Right cardiac atrium (tissue), 5 donors: Measurements from ENCODE around the gene USP22. TPM values are rescaled to one million over a fixed set of nuclear protein-coding genes. Genes with fewer than 3 reads are reported as not detected.

Source experiments
- ATAC-seq, 2 donors: fragments of 200-7000 bp; cut with Tn5 transposase; one replicate each; pipeline versions ENCODE4 v1.8.0 to v1.9.1; 2020; ENCODE audit warnings: moderate library complexity in 2 of 2, mild to moderate bottlenecking in 1 of 2
- DNase-seq, 3 donors: peaks; one replicate each; pipeline ENCODE4 v3.0.0-alpha.2; 2020
- H3K27ac ChIP-seq: one replicate; pipeline ENCODE4 v1.5.1; 2013; ENCODE audit warnings: mild to moderate bottlenecking, low read length, control low read depth, moderate library complexity
- H3K27me3 ChIP-seq: one replicate; pipeline ENCODE4 v1.6.1; 2013; ENCODE audit not compliant: control insufficient read depth, insufficient read depth
- H3K4me1 ChIP-seq: one replicate; pipeline ENCODE4 v1.6.1; 2013; ENCODE audit warnings: low read length; ENCODE audit not compliant: control insufficient read depth, insufficient read depth
- H3K4me3 ChIP-seq: one replicate; pipeline ENCODE4 v1.5.1; 2013; ENCODE audit warnings: low read length, control low read depth
- H3K9me3 ChIP-seq: one replicate; pipeline ENCODE4 v1.6.1; 2013; ENCODE audit warnings: low read length; ENCODE audit not compliant: control insufficient read depth
- WGBS: extraction: QIAGEN DNeasy Blood & Tissue Kit; methylation state at CpG from one replicate; pipeline ENCODE4 v1.1.7; 2013; 5-methylcytosine and 5-hydroxymethylcytosine counted together
- intact Hi-C, 4 donors: fragments of 100-400 bp; cut with DNase I; formaldehyde crosslinking; loops; one replicate each; pipeline versions ENCODE4 v1.11.0 to v1.14.0; 2022 to 2023
- polyA plus RNA-seq: library from polyadenylated mRNA; stranded (reverse); fragments of 200-250 nt; gene quantifications from one replicate; pipeline ENCODE4 v1.2.3, GENCODE V29; 2013
- total RNA-seq, 4 donors: library from RNA; stranded (reverse); fragmentation: NEBNext Ultra II Directional; extraction: Animal tissue kit (Norgen Biotek cat#: 25700); gene quantifications; one replicate each; pipeline ENCODE4 v1.2.1, GENCODE V29; 2021
- donor health status: healthy with polysubstance abuse.
- donor health status: DM: no; HTN: yes; CAD: no.
- donor health status: DM: no; HTN: no; CAD: no.
- donor health status: DM: no; HTN: yes; CAD: no; lungs with severe emphysema.
- donor health status: DM: yes; HTN: yes; CAD: no.

The USP22 gene
- total and polyA plus RNA-seq, 5 donors, result 52.2 to 175 (median 165) TPM

GRCh38 chr17:21033350-21033749, 9.5 kb downstream of the USP22 start:
- DNase-seq, result no peak
- no peaks in the 10 kb centered on the region for H3K27me3 ChIP-seq
- no peak for ATAC-seq
- WGBS, result 45% methylated on average over 2 of the region's 2 CpGs
- no peak overlapping the region for H3K4me3 ChIP-seq
- peaks cover 30% of the 10 kb centered on the region for H3K4me1 ChIP-seq
- intact Hi-C loops, result no loop called here
- no peak overlapping the region for H3K27ac ChIP-seq
- no peaks in the 10 kb centered on the region for H3K9me3 ChIP-seq

DNA sequence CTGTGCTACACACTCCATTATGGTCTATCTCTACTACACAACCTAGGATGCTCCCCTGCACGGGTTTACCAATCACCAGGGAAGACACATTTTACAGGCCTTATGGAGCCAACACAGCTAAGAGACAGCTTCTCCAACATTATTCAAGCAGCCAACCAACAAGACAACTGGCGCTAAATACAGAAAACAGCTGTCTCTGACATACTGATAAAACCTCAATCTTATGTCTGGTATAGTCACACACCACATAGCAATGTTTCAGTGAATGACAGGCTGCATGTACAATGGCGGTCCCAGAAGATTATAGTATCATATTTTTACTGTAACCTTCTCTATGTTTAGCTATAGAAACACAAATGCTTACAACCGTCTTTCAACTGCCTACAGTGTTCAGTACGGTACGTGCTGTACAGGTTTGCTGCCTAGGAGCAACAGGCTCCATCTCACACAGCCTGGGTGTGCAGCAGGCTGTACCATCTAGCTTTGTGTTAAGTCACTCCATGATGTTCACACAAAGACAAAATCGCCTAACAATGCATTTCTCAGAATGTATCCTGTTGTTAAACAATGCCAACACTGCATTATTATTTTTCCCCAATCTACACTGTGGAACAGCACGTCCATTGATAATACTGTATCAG, 10.9 kb downstream of the USP22 start:
- peaks cover 25% of the 10 kb centered on the region for H3K4me1 ChIP-seq
- no peaks in the 10 kb centered on the region for H3K27me3 ChIP-seq
- H3K9me3 ChIP-seq, result no peaks in the 10 kb centered on the region
- DNase-seq (no peak), ATAC-seq (no peak)
- 32% methylated on average over 8 of the region's 8 CpGs for WGBS
- H3K4me3 ChIP-seq, result no peak overlapping the region
- intact Hi-C loops, result no loop called here
- peak overlapping the region; percentile 55 for H3K27ac ChIP-seq

- H3K27me3 ChIP-seq, result no peaks in the 10 kb centered on the region
- WGBS, result 75% methylated on average over 7 of the region's 7 CpGs
- no peaks in the 10 kb centered on the region for H3K9me3 ChIP-seq
- DNase-seq, result no peak
- intact Hi-C loops, result no loop called here
- no peak for ATAC-seq
- peaks cover 25% of the 10 kb centered on the region for H3K4me1 ChIP-seq
- no peak overlapping the region for H3K4me3 ChIP-seq
- no peak overlapping the region for H3K27ac ChIP-seq
These were observed 12.4 kb downstream of the USP22 start for GRCh38 chr17:21030375-21030774.

DNA sequence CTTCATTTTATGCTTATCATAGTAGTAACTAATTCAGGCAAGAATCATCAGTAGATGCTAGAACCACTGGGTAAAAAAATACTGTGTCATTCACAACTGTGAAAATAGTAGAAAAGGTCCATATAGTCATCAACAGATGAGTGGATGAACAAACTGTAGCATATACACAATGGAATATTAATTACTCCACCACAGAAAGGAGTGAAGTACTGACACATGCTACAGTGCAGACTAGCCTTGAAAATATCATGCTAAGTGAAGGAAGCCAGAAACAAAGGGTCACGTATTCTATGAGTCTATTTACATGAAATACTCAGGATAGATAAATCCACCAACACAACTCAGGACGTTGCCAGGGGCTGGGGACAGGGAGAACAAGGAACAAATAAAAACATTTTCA, 13.3 kb downstream of the USP22 start:
- Histone ChIP-seq H3K27me3 (no peaks in the 10 kb centered on the region), H3K27ac (no peak overlapping the region), H3K4me3 (no peak overlapping the region), H3K9me3 (no peaks in the 10 kb centered on the region), H3K4me1 (peaks cover 25% of the 10 kb centered on the region)
- intact Hi-C loops, result no loop called here
- no peak for ATAC-seq
- DNase-seq, result no peak
- WGBS, result 17% methylated on average over 2 of the region's 2 CpGs

DNA sequence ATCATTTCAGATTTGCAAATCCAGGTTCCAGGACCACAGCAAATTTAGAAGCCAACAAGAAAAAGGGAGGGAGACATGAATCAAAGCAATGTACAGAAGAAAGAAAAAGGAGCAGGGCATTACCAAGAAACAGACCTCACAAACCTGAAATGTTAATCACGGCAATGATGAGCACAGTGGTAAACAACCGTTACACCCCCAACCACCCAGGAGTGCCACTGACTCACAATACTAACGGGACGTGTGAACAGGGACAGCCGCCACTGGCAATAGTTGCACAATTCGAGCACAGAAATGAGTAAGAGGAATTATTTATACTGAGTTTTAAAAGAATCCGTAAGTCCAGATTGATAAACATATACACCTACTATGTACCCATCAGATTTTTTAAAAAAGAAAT, 13.8 kb downstream of the USP22 start:
- Histone ChIP-seq H3K4me1 (peaks cover 20% of the 10 kb centered on the region), H3K4me3 (no peak overlapping the region), H3K27me3 (no peaks in the 10 kb centered on the region), H3K27ac (peak overlapping the region; percentile 64), H3K9me3 (no peaks in the 10 kb centered on the region)
- DNase-seq (peak in 2 of 3 donors; percentile 47 to 57), ATAC-seq (peak; percentile 51 to 54)
- intact Hi-C loops, result no loop called here
- WGBS, result 24% methylated on average over 7 of the region's 7 CpGs

GRCh38 chr17:21028192-21028591, 14.6 kb downstream of the USP22 start:
- Histone ChIP-seq H3K4me3 (no peak overlapping the region), H3K9me3 (no peaks in the 10 kb centered on the region), H3K27me3 (no peaks in the 10 kb centered on the region), H3K27ac (no peak overlapping the region), H3K4me1 (peaks cover 22% of the 10 kb centered on the region)
- ATAC-seq (no peak), DNase-seq (no peak)
- intact Hi-C loops, result no loop called here
- WGBS, result 50% methylated on average over 13 of the region's 13 CpGs

DNA sequence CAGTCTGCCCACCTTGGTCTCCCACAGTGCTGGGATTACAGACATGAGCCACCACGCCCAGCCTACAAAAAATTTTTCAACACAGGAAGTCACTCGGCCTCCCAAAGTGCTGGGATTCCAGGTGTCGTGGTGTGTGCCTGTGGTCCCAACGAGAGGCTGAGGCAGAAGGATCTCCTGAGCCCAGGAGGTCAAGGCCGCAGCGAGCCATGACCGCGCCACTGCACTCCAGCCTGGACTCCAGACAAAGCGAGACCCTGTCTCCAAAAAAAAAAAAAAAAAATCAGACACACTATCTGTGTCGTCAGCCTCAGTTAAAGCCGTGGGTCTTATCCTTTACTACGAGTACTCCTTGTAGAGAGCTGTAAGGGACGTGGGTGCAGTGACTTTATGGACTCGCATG, 15.8 kb downstream of the USP22 start:
- no peak overlapping the region for H3K27ac ChIP-seq
- no peak for ATAC-seq
- H3K4me1 ChIP-seq, result peaks cover 17% of the 10 kb centered on the region

DNA sequence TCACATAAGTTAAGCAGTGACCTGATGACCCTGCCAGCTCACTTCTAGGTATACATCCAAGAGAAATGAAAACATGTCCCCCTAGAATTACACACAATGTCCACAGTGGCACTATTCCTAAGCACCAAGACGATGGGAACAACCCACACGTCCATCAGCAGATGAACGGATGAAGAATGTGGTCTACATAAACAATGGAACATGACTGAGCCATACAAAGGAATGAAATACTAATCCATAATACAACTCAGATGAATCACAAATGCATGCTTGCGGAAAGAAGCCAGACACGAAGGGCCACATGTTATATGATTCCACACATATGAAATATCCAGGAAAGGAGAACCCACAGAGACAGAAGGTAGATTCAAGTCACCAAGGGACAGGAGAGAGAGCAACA, 17.4 kb downstream of the USP22 start:
- intact Hi-C loops, result no loop called here
- H3K27ac ChIP-seq, result no peak overlapping the region

More for the DNA sequence above, 15.8 kb downstream of the USP22 start:
- no peaks in the 10 kb centered on the region for H3K9me3 ChIP-seq
- no peaks in the 10 kb centered on the region for H3K27me3 ChIP-seq
- intact Hi-C loops, result no loop called here
- H3K4me3 ChIP-seq, result no peak overlapping the region
- 75% methylated on average over 14 of the region's 14 CpGs for WGBS
- peak in 1 of 3 donors; percentile 43 for DNase-seq

DNA sequence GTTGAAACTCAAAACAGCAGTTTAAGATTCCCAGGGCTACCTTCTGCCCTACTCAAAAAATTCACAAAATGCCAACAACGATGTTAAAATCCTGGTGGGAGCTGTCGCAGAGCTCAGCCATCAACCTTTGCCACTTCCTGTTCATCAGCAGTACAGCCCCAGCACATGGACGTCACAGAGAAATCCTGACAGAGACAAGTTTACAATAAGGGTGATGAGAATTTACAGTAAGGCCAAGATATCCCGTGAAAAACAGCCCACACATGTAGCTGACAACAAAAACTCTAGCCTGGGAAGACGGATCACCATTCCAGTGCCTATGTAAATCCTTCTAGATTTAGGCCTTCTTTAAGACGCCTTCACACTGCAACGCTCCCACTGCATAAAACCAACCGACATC, 18.8 kb downstream of the USP22 start:
- H3K27me3 ChIP-seq, result no peaks in the 10 kb centered on the region
- no peaks in the 10 kb centered on the region for H3K9me3 ChIP-seq
- WGBS, result 32% methylated on average over 8 of the region's 8 CpGs
- intact Hi-C loops, result no loop called here
- H3K4me3 ChIP-seq, result no peak overlapping the region
- peaks cover 15% of the 10 kb centered on the region for H3K4me1 ChIP-seq
- DNase-seq, result no peak
- no peak for ATAC-seq
- H3K27ac ChIP-seq, result peak overlapping the region; percentile 6

More for the DNA sequence above, 17.4 kb downstream of the USP22 start:
- H3K27me3 ChIP-seq, result no peaks in the 10 kb centered on the region
- H3K4me1 ChIP-seq, result peaks cover 19% of the 10 kb centered on the region
- no peak for DNase-seq
- no peak for ATAC-seq
- no peaks in the 10 kb centered on the region for H3K9me3 ChIP-seq
- WGBS, result 57% methylated on average over 5 of the region's 5 CpGs
- H3K4me3 ChIP-seq, result no peak overlapping the region

- Histone ChIP-seq H3K4me1 (peaks cover 10% of the 10 kb centered on the region), H3K27me3 (no peaks in the 10 kb centered on the region), H3K27ac (no peak overlapping the region), H3K9me3 (no peaks in the 10 kb centered on the region), H3K4me3 (no peak overlapping the region)
- WGBS, result 63% methylated on average over 7 of the region's 7 CpGs
- ATAC-seq (peak in 1 of 2 donors; percentile 12), DNase-seq (no peak)
- intact Hi-C loops, result no loop called here
These were observed 21.5 kb downstream of the USP22 start for GRCh38 chr17:21021208-21021803.

DNA sequence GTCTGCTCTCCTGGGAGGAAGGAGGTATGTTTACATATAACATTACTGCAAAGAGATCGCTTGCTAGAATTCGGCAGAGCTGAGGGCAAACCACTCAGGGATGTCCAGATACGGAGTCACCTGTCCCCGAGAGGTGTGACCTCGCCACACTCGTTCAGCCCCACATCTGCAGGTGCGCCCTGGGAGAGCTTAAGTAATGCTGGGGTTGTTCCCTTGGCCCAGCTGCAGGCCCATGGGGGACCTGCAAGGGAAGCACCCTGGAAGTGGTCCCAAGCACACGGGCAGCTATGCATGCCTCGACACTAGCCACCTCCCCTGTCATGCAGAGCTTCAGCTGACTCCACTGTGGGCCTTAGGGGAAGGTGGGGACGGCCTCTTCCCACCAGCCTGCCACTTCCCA, 22.2 kb downstream of the USP22 start:
- WGBS, result 54% methylated on average over 10 of the region's 10 CpGs
- ATAC-seq, result peak in 1 of 2 donors; percentile 18
- intact Hi-C loops, result no loop called here

More for the DNA sequence above, 22.2 kb downstream of the USP22 start:
- DNase-seq, result peak in 1 of 3 donors; percentile 30
- no peak overlapping the region for H3K27ac ChIP-seq
- H3K9me3 ChIP-seq, result no peaks in the 10 kb centered on the region
- no peak overlapping the region for H3K4me3 ChIP-seq
- H3K27me3 ChIP-seq, result no peaks in the 10 kb centered on the region
- peaks cover 10% of the 10 kb centered on the region for H3K4me1 ChIP-seq
